Brain microvascular endothelial cell (primary cell): ENCODE data around the gene STIMATE.

ENCODE experiments used
- DNase-seq: peaks from one replicate; pipeline ENCODE4 v3.0.0-alpha.2; 2020
- H3K27ac ChIP-seq: fragments of 250-450 bp; sonication (Bioruptor Pico); 2 replicates; pipeline ENCODE4 v1.5.1; 2020; ENCODE audit warnings: mild to moderate bottlenecking, moderate library complexity
- H3K27me3 ChIP-seq: fragments of 250-450 bp; sonication (Bioruptor Pico); replicated peaks from 2 replicates; pipeline ENCODE4 v1.5.1; 2020; ENCODE audit warnings: mild to moderate bottlenecking
- H3K36me3 ChIP-seq: fragments of 250-450 bp; sonication (Bioruptor Pico); replicated peaks from 2 replicates; pipeline ENCODE4 v1.5.1; 2020; ENCODE audit warnings: mild to moderate bottlenecking
- H3K4me3 ChIP-seq: 2 replicates; pipeline ENCODE4 v1.5.1; 2011; ENCODE audit warnings: low read depth, mild to moderate bottlenecking, control low read depth, low read length, moderate library complexity
- CTCF ChIP-seq: IDR thresholded peaks from 2 replicates; pipeline ENCODE4 v1.5.1; 2011; ENCODE audit warnings: low read depth, mild to moderate bottlenecking, moderate library complexity, low read length, control low read depth, inconsistent platforms; ENCODE audit errors: missing control alignments
- in situ Hi-C: cut with HindIII; loops from 2 replicates; pipeline ENCODE4 v1.10.0; 2017; ENCODE audit warnings: low sequenced_read_pairs, low pct_ligation_motif_present

STIMATE gene

GRCh38 chr3:52838561-52839267 is 58.6 kb downstream of the STIMATE start:
- H3K27ac ChIP-seq: no peak overlapping the region
- H3K36me3 ChIP-seq: no peaks in the 10 kb centered on the region
- H3K4me3 ChIP-seq: no peak overlapping the region
- in situ Hi-C loops: no loop called here
- DNase-seq: no peak
- TF ChIP-seq CTCF: no peak
- no peaks in the 10 kb centered on the region for H3K27me3 ChIP-seq

GRCh38 chr3:52836986-52837385 is 60.4 kb downstream of the STIMATE start:
- no peaks in the 10 kb centered on the region for H3K27me3 ChIP-seq
- H3K36me3 ChIP-seq: no peaks in the 10 kb centered on the region
- TF ChIP-seq CTCF: no peak
- no peak overlapping the region for H3K4me3 ChIP-seq
- in situ Hi-C loops: no loop called here
- no peak overlapping the region for H3K27ac ChIP-seq
- no peak for DNase-seq

- no peak overlapping the region for H3K4me3 ChIP-seq
- H3K27ac ChIP-seq: no peak overlapping the region
- in situ Hi-C loops: no loop called here
- H3K27me3 ChIP-seq: no peaks in the 10 kb centered on the region
- TF ChIP-seq CTCF: no peak
- no peaks in the 10 kb centered on the region for H3K36me3 ChIP-seq
- no peak for DNase-seq
Observed at GRCh38 chr3:52836471-52836845, 60.9 kb downstream of the STIMATE start.

- no peak overlapping the region for H3K4me3 ChIP-seq
- H3K27ac ChIP-seq: no peak overlapping the region
- H3K36me3 ChIP-seq: no peaks in the 10 kb centered on the region
- no peak for DNase-seq
- TF ChIP-seq CTCF: no peak
- in situ Hi-C loops: no loop called here
- no peaks in the 10 kb centered on the region for H3K27me3 ChIP-seq
Observed at GRCh38 chr3:52835766-52836470, 61.4 kb downstream of the STIMATE start.

GRCh38 chr3:52834871-52835501 is 62.4 kb downstream of the STIMATE start, which contains the start of gene MUSTN1:
MUSTN1 (minus strand) TSS chr3:52835019; CDS start chr3:52834948, 71 bp downstream.
- Histone ChIP-seq H3K27me3 (no peaks in the 10 kb centered on the region), H3K4me3 (no peak within 1 kb of the TSS), H3K36me3 (no peaks in the 10 kb centered on the region), H3K27ac (no peak within 1 kb of the TSS)
- TF ChIP-seq CTCF: no peak
- DNase-seq: no peak
- in situ Hi-C loops: no loop called here
